Measurements from ENCODE around the gene PRR7. TPM values are rescaled to one million over a fixed set of nuclear protein-coding genes. Genes with fewer than 3 reads are reported as not detected.
A peak's percentile ranks its signal among the peaks of the same experiment; 100 is the strongest.

PRR7 gene
- total and polyA plus RNA-seq, 2 experiments from 2014 or later: 10.5 to 24.8 TPM

GRCh38 chr5:177472460-177473442, 26.1 kb downstream of the PRR7 start:
- Histone ChIP-seq H3K79me2 (ENCODE audit: insufficient read depth) (peaks cover 51% of the 10 kb centered on the region), H3K27ac (peak overlapping the region; percentile 93), H3K9ac (peak overlapping the region; percentile 84), H3K36me3 (ENCODE audit: low read depth) (no peaks in the 10 kb centered on the region), H3K4me3 (peak overlapping the region; percentile 82), H3K4me1 (ENCODE audit: insufficient read depth) (peaks cover 37% of the 10 kb centered on the region), H4K20me1 (ENCODE audit: insufficient read depth) (no peaks in the 10 kb centered on the region; the same call in 1 of the 2 replicates), H3F3A (ENCODE audit: insufficient read depth) (peaks cover 44% of the 10 kb centered on the region), H3K9me3 (ENCODE audit: low read depth) (no peaks in the 10 kb centered on the region), H3K27me3 (replicated peaks; ENCODE audit: insufficient read depth) (no peaks in the 10 kb centered on the region), H3K4me2 (ENCODE audit: unreplicated experiment) (peak overlapping the region; percentile 96), H2AFZ (no peak overlapping the region), H3K9me2 (ENCODE audit: insufficient read depth) (no peaks in the 10 kb centered on the region)
- TF ChIP-seq EZH2 (IDR thresholded peaks at IDR 0.05; ENCODE audit: insufficient read depth, poor library complexity, severe bottlenecking): no peak
- no peak for TF ChIP-seq EZH2phosphoT487 (IDR thresholded peaks at IDR 0.05; ENCODE audit: insufficient read depth, low read depth)
- DNase-seq: peak; percentile 69
- 0 to 2% methylated on average over 5 to 55 of the region's 93 CpGs for WGBS, 2 experiments (ENCODE audit: low coverage in 1 of 2, low lambda C conversion rate in 2 of 2, missing lambda C conversion rate in 2 of 2)
- in situ Hi-C loops (cut with MboI): no loop called here

DNA sequence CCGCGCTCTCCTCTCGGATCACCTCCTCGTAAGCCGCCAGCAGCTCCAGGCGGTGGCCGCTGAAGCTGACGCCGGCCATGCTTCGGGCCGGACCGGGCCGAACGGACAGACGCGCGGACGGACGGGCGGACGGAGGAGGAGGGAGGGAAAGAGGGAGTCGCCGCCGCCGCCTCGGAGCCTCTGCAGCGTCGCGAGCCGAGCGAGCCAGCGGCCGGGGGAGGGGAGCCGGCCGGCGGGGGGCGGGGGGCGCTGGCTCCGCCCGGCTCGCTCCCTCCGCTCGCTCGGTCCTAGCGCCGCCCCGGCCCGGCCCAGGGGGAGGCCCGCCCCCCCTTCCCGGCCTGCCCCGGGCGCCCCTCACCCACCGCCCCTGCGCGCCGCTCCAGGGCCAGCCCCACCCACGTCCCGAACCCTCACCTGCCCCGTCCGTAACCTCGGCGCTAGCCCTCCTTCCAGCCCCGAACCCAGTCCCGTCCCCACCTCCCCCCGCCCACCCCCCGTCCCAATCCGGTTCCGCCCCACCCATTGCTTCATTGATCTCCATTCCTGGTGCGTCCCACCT, 26.9 kb downstream of the PRR7 start, which contains the start of gene DBN1:
DBN1 (minus strand) TSS at position 192 of the 559 bp plus-strand sequence; CDS start at position 79, 113 bp downstream.
- H3K9ac ChIP-seq: peak within 1 kb of the TSS; percentile 84
- TF ChIP-seq EZH2 (IDR thresholded peaks at IDR 0.05; ENCODE audit: insufficient read depth, poor library complexity, severe bottlenecking) (no peak), EZH2phosphoT487 (IDR thresholded peaks at IDR 0.05; ENCODE audit: insufficient read depth, low read depth) (no peak)
- H3K36me3 ChIP-seq (ENCODE audit: low read depth): no peaks in the 10 kb centered on the region
- H3K4me1 ChIP-seq (ENCODE audit: insufficient read depth): peaks cover 37% of the 10 kb centered on the region
- H3K4me2 ChIP-seq (ENCODE audit: unreplicated experiment): peak within 1 kb of the TSS; percentile 96
- H3K9me2 ChIP-seq (ENCODE audit: insufficient read depth): no peaks in the 10 kb centered on the region
- H3K79me2 ChIP-seq (ENCODE audit: insufficient read depth): peaks cover 44% of the 10 kb centered on the region
- H3K27ac ChIP-seq: peak within 1 kb of the TSS; percentile 93
- H3K4me3 ChIP-seq: peak within 1 kb of the TSS; percentile 82
- H3K9me3 ChIP-seq (ENCODE audit: low read depth): no peaks in the 10 kb centered on the region
- peaks cover 49% of the 10 kb centered on the region for H3F3A ChIP-seq (ENCODE audit: insufficient read depth)
- H2AFZ ChIP-seq: no peak within 1 kb of the TSS
- in situ Hi-C loops (cut with MboI): no loop called here
- WGBS, 2 experiments (ENCODE audit: low coverage in 1 of 2, low lambda C conversion rate in 2 of 2, missing lambda C conversion rate in 2 of 2): 0 to 2% methylated on average over 1 to 28 of the region's 69 CpGs
- no peaks in the 10 kb centered on the region for H3K27me3 ChIP-seq (replicated peaks; ENCODE audit: insufficient read depth)
- DNase-seq: peak; percentile 87
- no peaks in the 10 kb centered on the region; the same call in 1 of the 2 replicates for H4K20me1 ChIP-seq (ENCODE audit: insufficient read depth)

DNA sequence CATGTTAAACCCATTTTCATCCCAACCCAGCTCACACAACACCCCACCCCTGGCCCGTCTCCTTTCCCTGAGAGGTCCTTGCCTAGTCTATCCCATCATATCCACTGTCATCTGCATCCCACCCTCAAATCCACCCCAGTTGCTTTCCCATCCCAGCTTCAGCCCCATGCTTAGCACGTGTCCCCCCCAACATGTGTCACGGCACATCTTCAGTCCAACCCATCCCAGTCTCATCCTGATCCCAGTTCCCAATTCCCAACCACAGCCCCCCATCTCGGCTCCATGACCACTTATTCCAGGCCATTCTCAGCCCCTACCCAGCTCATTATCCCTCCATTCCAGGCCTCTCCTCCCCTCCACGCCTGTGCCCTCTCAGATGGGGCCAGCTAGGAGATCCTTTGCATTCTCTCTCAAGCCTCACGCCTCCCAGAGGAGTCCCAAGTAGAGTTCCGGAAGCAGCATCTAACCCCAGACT, 27.4 kb downstream of the PRR7 start:
- no peak overlapping the region for H3K9ac ChIP-seq
- H4K20me1 ChIP-seq (ENCODE audit: insufficient read depth): no peaks in the 10 kb centered on the region; the same call in 1 of the 2 replicates
- peaks cover 39% of the 10 kb centered on the region for H3K79me2 ChIP-seq (ENCODE audit: insufficient read depth)
- H3K9me3 ChIP-seq (ENCODE audit: low read depth): no peaks in the 10 kb centered on the region
- peaks cover 35% of the 10 kb centered on the region for H3K4me1 ChIP-seq (ENCODE audit: insufficient read depth)
- DNase-seq: peak; percentile 38
- TF ChIP-seq EZH2phosphoT487 (IDR thresholded peaks at IDR 0.05; ENCODE audit: insufficient read depth, low read depth): no peak
- no peak for TF ChIP-seq EZH2 (IDR thresholded peaks at IDR 0.05; ENCODE audit: insufficient read depth, poor library complexity, severe bottlenecking)
- H2AFZ ChIP-seq: no peak overlapping the region
- H3K9me2 ChIP-seq (ENCODE audit: insufficient read depth): no peaks in the 10 kb centered on the region
- H3K4me3 ChIP-seq: no peak overlapping the region
- WGBS, 2 experiments (ENCODE audit: low coverage in 1 of 2, low lambda C conversion rate in 2 of 2, missing lambda C conversion rate in 2 of 2): 37 to 47% methylated on average over 7 of the region's 7 CpGs
- peaks cover 54% of the 10 kb centered on the region for H3F3A ChIP-seq (ENCODE audit: insufficient read depth)
- H3K27me3 ChIP-seq (replicated peaks; ENCODE audit: insufficient read depth): no peaks in the 10 kb centered on the region
- no peak overlapping the region for H3K4me2 ChIP-seq (ENCODE audit: unreplicated experiment)
- in situ Hi-C loops (cut with MboI): no loop called here
- no peaks in the 10 kb centered on the region for H3K36me3 ChIP-seq (ENCODE audit: low read depth)
- peak overlapping the region; percentile 14; the same call in 1 of the 2 replicates for H3K27ac ChIP-seq

- in situ Hi-C loops (cut with MboI): no loop called here
- TF ChIP-seq EZH2 (IDR thresholded peaks at IDR 0.05; ENCODE audit: insufficient read depth, poor library complexity, severe bottlenecking) (no peak), EZH2phosphoT487 (IDR thresholded peaks at IDR 0.05; ENCODE audit: insufficient read depth, low read depth) (no peak)
- peaks cover 29% of the 10 kb centered on the region for H3K79me2 ChIP-seq (ENCODE audit: insufficient read depth)
- no peaks in the 10 kb centered on the region for H4K20me1 ChIP-seq (ENCODE audit: insufficient read depth)
- H3K9me2 ChIP-seq (ENCODE audit: insufficient read depth): no peaks in the 10 kb centered on the region
- no peaks in the 10 kb centered on the region for H3K9me3 ChIP-seq (ENCODE audit: low read depth)
- H3K4me2 ChIP-seq (ENCODE audit: unreplicated experiment): no peak overlapping the region
- peak; percentile 35 for DNase-seq
- 75 to 94% methylated on average over 3 to 4 of the region's 4 CpGs for WGBS, 2 experiments (ENCODE audit: low coverage in 1 of 2, low lambda C conversion rate in 2 of 2, missing lambda C conversion rate in 2 of 2)
- peaks cover 59% of the 10 kb centered on the region for H3F3A ChIP-seq (ENCODE audit: insufficient read depth)
- no peak overlapping the region for H2AFZ ChIP-seq
- no peaks in the 10 kb centered on the region for H3K36me3 ChIP-seq (ENCODE audit: low read depth)
- H3K4me1 ChIP-seq (ENCODE audit: insufficient read depth): peaks cover 35% of the 10 kb centered on the region
- no peak overlapping the region for H3K27ac ChIP-seq
- no peak overlapping the region for H3K4me3 ChIP-seq
- H3K9ac ChIP-seq: no peak overlapping the region
- no peaks in the 10 kb centered on the region for H3K27me3 ChIP-seq (replicated peaks; ENCODE audit: insufficient read depth)
Observed at GRCh38 chr5:177474846-177475562, 28.4 kb downstream of the PRR7 start.
